GM12801 (cell line): Measurements from ENCODE around the gene NOC2L.

Experiments used
- TF ChIP-seq, protein P1 (sequence below): IDR thresholded peaks from one replicate; pipeline ENCODE4 v1.5.1; 2011; ENCODE audit warnings: control low read depth; ENCODE audit not compliant: insufficient read length; ENCODE audit errors: extremely low read depth

Gene NOC2L

DNA sequence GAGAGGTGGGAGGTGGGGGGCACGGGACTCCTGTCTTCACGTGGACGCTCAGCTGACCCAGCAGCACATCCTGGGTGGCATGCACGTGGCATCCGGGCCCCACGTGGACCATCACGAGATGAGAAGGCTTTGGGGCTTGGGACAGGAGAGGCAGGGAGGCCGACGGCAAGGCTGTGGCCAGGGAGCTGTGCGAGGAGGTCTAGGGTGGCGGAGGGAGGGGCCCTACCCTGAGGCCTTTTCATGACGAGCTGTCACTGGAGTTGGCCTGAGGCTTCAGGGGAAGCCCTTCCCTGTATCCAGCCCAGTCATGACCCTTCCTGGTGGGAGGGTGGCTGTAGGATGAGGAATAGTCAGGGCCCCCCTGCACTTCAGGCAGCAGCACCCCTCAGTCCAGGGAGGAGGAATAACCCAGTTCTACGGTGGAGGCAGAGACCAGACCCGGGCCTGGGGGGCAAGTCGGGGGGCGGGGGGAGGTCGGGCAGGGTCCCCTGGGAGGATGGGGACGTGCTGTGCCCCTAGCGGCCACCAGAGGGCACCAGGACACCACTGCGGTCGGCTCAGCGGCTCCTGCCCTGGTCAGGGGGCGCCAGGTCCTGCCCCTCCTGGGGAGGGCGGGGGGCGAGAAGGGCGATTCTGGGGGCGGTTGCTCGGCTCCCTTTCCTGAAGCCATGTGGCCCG lies 24.9 kb upstream of the NOC2L start:
- TF ChIP-seq, protein P1, sequence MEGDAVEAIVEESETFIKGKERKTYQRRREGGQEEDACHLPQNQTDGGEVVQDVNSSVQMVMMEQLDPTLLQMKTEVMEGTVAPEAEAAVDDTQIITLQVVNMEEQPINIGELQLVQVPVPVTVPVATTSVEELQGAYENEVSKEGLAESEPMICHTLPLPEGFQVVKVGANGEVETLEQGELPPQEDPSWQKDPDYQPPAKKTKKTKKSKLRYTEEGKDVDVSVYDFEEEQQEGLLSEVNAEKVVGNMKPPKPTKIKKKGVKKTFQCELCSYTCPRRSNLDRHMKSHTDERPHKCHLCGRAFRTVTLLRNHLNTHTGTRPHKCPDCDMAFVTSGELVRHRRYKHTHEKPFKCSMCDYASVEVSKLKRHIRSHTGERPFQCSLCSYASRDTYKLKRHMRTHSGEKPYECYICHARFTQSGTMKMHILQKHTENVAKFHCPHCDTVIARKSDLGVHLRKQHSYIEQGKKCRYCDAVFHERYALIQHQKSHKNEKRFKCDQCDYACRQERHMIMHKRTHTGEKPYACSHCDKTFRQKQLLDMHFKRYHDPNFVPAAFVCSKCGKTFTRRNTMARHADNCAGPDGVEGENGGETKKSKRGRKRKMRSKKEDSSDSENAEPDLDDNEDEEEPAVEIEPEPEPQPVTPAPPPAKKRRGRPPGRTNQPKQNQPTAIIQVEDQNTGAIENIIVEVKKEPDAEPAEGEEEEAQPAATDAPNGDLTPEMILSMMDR = no peak

DNA sequence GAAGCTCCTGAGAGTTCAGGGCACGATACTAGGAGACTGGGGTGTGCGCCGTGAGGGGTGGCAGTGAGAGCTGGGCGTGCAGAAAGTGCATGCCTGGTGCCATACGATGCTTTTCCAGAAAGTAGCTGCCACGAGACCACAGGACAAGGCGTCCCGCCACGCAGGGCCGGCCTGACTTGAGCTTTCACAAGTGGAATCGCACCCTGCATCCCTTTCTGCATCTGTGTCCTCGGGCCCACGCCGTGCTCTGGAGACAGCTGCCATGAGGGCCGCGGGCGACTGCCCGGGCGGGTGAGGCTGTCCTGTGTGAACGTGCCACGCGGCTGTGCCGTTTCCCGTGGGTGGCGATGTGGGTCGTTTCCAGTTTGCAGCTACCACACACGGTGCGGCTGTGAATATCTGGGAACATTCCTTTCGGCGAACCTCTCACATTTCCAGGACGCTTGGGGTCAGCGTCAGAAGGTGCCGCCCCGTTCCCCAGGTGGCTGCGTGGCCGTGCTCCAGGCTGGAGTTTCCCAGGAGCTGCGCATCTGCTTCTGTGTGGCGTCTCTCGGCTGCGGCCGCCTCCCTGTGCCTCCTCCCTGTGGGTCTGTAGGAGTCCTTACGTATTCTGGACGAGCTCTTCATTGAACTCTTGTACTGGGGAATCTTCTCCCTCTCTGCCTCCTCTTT lies 23.8 kb upstream of the NOC2L start:
- TF ChIP-seq, protein P1 = no peak

DNA sequence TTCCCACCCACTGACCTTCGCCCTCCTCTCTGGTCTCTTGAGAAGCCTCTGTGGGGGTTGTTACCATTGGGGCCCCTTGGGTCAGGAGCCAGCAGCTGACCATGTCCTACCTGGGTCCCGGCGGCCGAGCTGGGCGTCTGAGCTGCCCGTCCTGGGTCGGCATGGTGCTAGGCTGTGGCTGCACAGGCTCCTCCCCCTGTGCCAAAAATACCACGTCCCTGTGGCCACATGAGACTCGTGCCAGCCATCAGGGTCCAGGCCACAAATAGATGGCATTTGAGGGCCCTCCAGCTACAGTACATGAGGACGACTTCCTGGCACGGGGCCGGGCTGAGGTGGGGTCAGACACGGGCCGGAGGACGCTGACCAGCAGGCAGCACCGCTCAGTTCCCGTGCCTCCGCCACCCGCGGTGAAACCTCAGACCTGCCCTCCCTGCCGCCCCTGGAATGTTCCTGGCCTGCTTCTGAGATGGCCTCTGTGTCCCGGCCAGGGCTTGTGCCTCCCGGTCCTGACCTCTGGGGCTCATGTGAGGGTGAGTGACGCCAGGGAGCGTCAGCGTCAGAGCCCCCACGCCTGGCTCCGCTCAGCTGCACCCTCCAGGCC lies 23.0 kb upstream of the NOC2L start, which contains the start of gene PERM1:
Gene PERM1 (minus strand): TSS at position 139 of the 604 bp plus-strand sequence. CDS start 1,064 bp downstream, outside the sequence.
- TF ChIP-seq, protein P1 = no peak

DNA sequence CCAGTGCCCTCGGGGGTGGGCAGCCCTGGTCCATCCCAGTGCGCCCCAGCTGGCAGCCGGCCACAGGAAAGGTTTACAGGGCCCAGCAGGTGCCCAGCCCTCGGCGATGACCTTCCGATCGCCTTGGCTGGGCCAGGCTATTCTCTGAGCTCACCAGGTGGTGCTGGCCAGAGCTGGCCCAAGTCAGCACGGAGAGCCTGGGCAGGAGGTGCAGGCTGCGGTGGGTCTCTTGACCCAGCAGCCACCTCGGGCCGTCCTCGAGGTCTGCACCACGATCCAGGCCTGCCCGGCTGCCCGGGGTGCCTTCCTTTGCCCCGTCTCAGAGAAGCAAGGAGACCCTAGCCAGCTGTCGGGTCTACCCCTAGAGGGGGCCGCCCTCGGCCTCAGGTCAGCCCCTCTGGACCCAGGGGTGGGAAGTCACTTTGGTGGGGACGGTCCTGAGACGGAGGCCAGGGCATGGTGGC lies 22.5 kb upstream of the NOC2L start:
- TF ChIP-seq, protein P1 = no peak

DNA sequence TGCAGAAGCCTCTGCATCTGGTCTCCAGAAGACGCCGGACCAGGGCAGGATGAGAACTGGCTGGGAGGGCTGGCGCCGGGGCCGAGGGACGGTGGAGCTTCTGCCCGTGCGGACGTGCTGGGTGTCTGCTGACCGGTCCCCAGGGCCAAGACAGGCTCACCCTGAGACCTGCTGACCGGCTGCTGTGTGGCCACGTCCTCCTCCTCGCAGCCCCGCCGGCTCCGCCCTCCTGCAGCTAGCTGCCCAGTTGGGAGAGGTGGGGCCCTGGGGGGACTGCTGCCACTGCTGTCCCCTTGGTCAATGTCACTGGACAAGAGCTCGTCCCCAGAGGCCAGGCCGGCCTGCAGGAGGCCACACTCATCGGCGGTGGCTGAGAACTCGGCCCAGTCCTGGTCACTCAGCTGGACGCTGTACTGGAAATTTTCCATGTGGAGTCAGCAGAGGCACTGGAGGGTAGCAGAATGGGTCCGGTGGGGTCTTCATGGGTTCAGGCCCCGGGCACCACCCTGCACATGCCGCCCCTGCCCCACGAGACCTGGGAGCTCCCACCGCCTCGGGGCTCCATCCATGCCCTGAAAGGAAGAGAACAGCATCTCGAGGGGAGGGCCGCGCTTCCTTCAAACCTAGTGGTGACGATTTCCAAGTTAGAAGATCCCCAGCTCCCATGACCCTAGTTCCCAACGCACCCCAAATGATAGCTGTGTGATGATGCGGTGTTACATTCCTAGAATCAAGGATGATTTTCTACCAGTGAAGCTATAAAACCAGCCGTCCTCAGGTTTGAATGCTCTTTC lies 21.7 kb upstream of the NOC2L start:
- TF ChIP-seq, protein P1 = no peak

DNA sequence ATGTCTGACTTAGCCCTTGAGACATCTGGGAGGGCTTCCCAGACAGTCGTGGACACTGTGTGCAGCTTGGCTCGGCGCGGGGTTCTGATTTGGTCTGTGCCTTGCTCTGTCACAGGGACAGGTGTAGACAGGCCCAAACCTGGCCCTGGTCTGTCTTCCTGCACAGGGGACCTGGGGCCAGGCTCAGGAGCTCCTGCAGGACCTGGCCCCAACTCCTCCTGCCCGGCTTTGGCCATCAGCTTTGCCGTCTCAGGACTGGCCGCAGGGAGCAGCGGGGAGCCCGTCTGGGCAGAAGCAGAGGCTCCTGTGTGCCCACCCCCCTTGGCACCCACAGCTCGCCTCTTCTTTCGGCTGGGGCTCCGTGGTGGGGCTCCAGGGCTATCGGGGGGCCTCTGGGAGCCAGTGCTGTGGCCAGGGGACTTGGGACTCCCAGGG lies 21.1 kb upstream of the NOC2L start:
- TF ChIP-seq, protein P1 = no peak

DNA sequence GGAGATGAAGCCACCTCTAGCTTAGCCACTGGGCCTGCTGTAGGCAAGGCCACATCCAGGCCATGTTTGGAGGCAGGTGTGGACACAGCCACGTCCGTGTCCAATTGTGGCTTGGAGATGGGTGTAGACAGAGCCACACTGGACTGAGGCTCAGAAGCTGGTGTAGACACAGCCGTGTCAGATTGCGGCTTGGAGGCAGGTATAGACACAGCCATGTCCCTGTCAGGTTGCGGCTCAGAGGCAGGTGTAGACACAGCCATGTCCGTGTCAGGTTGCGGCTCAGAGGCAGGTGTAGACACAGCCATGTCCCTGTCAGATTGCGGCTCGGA lies 20.7 kb upstream of the NOC2L start:
- TF ChIP-seq, protein P1 = no peak
